CD4-positive, CD25-positive, alpha-beta regulatory T cell (primary cell): ENCODE results near the gene BUD31. TPM values are rescaled to one million over a fixed set of nuclear protein-coding genes. Genes with fewer than 3 reads are reported as not detected.
A peak's percentile ranks its signal among the peaks of the same experiment; 100 is the strongest.
"Not testable (repeated sequence)": the region's sequence is repeated elsewhere in the genome, so short reads cannot be mapped to it uniquely, and the experiment has no call there.

Experiments
- ATAC-seq, 2 donors: fragments of 150-1000 bp; cut with Tn5 transposase; one replicate each; pipeline ENCODE4 v1.10.0; 2021; ENCODE audit warnings: low read depth in 2 of 2, moderate number of reproducible peaks in 2 of 2, moderate library complexity in 1 of 2
- DNase-seq, 3 donors: peaks; one replicate each; pipeline versions ENCODE4 v3.0.0 to v3.0.0-alpha.2; 2012 to 2022; ENCODE audit warnings: mixed read lengths in 1 of 3
- H3K27ac ChIP-seq: one replicate; pipeline ENCODE4 v1.7.0; 2013; ENCODE audit warnings: mild to moderate bottlenecking, low read length; ENCODE audit not compliant: insufficient read depth, poor library complexity, severe bottlenecking
- H3K27me3 ChIP-seq: one replicate; pipeline ENCODE4 v1.7.0; 2013; ENCODE audit warnings: low read length; ENCODE audit not compliant: control insufficient read depth, insufficient read depth
- H3K36me3 ChIP-seq: one replicate; pipeline ENCODE4 v1.7.0; 2013; ENCODE audit warnings: mild to moderate bottlenecking, low read length, moderate library complexity; ENCODE audit not compliant: control insufficient read depth, insufficient read depth
- H3K4me1 ChIP-seq: 2 replicates; pipeline ENCODE4 v1.7.0; 2013; ENCODE audit warnings: mild to moderate bottlenecking, low read length; ENCODE audit not compliant: insufficient read depth, control insufficient read depth, poor library complexity, severe bottlenecking
- H3K4me3 ChIP-seq: one replicate; pipeline ENCODE4 v1.7.0; 2013; ENCODE audit warnings: low read depth, mild to moderate bottlenecking, low read length, moderate library complexity
- H3K9me3 ChIP-seq, 2 experiments: 1 replicate in 1 of 2; 2 replicates in 1 of 2; pipeline ENCODE4 v1.7.0; 2013; ENCODE audit warnings: low read length in 2 of 2, mild to moderate bottlenecking in 1 of 2, moderate library complexity in 1 of 2; ENCODE audit not compliant: control insufficient read depth in 2 of 2
- H3K27ac Mint-ChIP-seq, 3 donors: one replicate each; pipeline ENCODE4 v1.8.0; 2020 to 2022; ENCODE audit warnings: mild to moderate bottlenecking in 3 of 3, mixed read lengths in 3 of 3, moderate library complexity in 2 of 3
- H3K27me3 Mint-ChIP-seq: one replicate; pipeline ENCODE4 v1.8.0; 2022; ENCODE audit warnings: mild to moderate bottlenecking, mixed read lengths
- H3K36me3 Mint-ChIP-seq: one replicate; pipeline ENCODE4 v1.8.0; 2020; ENCODE audit warnings: mixed read lengths
- H3K4me1 Mint-ChIP-seq, 4 donors: one replicate each; pipeline ENCODE4 v1.8.0; 2020 to 2022; ENCODE audit warnings: mixed read lengths in 4 of 4, mild to moderate bottlenecking in 1 of 4
- H3K4me3 Mint-ChIP-seq, 4 donors: one replicate each; pipeline ENCODE4 v1.8.0; 2020 to 2022; ENCODE audit warnings: mild to moderate bottlenecking in 4 of 4, mixed read lengths in 4 of 4, moderate library complexity in 3 of 4
- H3K9me3 Mint-ChIP-seq, 7 donors: one replicate each; pipeline ENCODE4 v1.8.0; 2020 to 2022; ENCODE audit warnings: mixed read lengths in 7 of 7, mild to moderate bottlenecking in 3 of 7, moderate library complexity in 2 of 7
- polyA plus RNA-seq, 4 donors: library from polyadenylated mRNA; unstranded; fragments of 300-500 nt; fragmentation: Illumina TruSeq; gene quantifications; one replicate each; pipeline ENCODE4 v1.2.3, GENCODE V29; 2021
- total RNA-seq: library from RNA; stranded (reverse); gene quantifications from one replicate; pipeline ENCODE4 v1.2.3, GENCODE V29; 2022

The BUD31 gene
- total and polyA plus RNA-seq, 5 donors from 2014 or later, result 130 to 251 (median 199) TPM

GRCh38 chr7:99406557-99406956 is 2.2 kb upstream of the BUD31 start:
- Histone ChIP-seq H3K4me1 (peaks cover 37% of the 10 kb centered on the region), H3K36me3 (peaks cover 35% of the 10 kb centered on the region), H3K27ac (peak overlapping the region; percentile 95), H3K27me3 (no peaks in the 10 kb centered on the region), H3K4me3 (peak overlapping the region; percentile 89), H3K9me3 (no peaks in the 10 kb centered on the region)
- Mint-ChIP-seq H3K4me3 (peak overlapping the region; percentile 55 to 99 (median 98)), H3K4me1 (peaks cover 11 to 65% (median 42%) of the 10 kb centered on the region in 4 donors), H3K9me3 (no peaks in the 10 kb centered on the region), H3K27ac (peak overlapping the region in 2 of 3 donors; percentile 98 to 99), H3K27me3 (peaks cover 4% of the 10 kb centered on the region), H3K36me3 (peaks cover 22% of the 10 kb centered on the region)
- ATAC-seq (no peak), DNase-seq (no peak)

GRCh38 chr7:99407872-99408378 is 844 bp upstream of the BUD31 start:
- DNase-seq, result peak in 1 of 3 donors; percentile 32
- peaks cover 22% of the 10 kb centered on the region for H3K36me3 Mint-ChIP-seq
- Histone ChIP-seq H3K27me3 (no peaks in the 10 kb centered on the region), H3K4me3 (peak overlapping the region; percentile 89), H3K36me3 (peaks cover 44% of the 10 kb centered on the region), H3K9me3 (no peaks in the 10 kb centered on the region), H3K27ac (peak overlapping the region; percentile 95), H3K4me1 (peaks cover 37% of the 10 kb centered on the region)
- peak overlapping the region; percentile 98 to 99 (median 99) for H3K4me3 Mint-ChIP-seq
- H3K27me3 Mint-ChIP-seq, result peaks cover 7% of the 10 kb centered on the region
- no peak for ATAC-seq
- H3K9me3 Mint-ChIP-seq, result no peaks in the 10 kb centered on the region
- peak overlapping the region; percentile 98 to 100 (median 99) for H3K27ac Mint-ChIP-seq
- H3K4me1 Mint-ChIP-seq, result peaks cover 11 to 67% (median 42%) of the 10 kb centered on the region in 4 donors

- peak overlapping the region; percentile 98 to 100 (median 99) for H3K27ac Mint-ChIP-seq
- H3K27me3 Mint-ChIP-seq, result peaks cover 7% of the 10 kb centered on the region
- H3K27ac ChIP-seq, result peak overlapping the region; percentile 95
- peak overlapping the region; percentile 99 for H3K4me3 ChIP-seq
- peaks cover 37% of the 10 kb centered on the region for H3K4me1 ChIP-seq
- no peaks in the 10 kb centered on the region for H3K9me3 Mint-ChIP-seq
- ATAC-seq, result no peak
- H3K36me3 Mint-ChIP-seq, result peaks cover 16% of the 10 kb centered on the region
- H3K9me3 ChIP-seq, result no peaks in the 10 kb centered on the region
- no peaks in the 10 kb centered on the region for H3K27me3 ChIP-seq
- peaks cover 46% of the 10 kb centered on the region for H3K36me3 ChIP-seq
- H3K4me3 Mint-ChIP-seq, result peak overlapping the region; percentile 98 to 99 (median 99)
- DNase-seq, result peak in 1 of 3 donors; percentile 37
- H3K4me1 Mint-ChIP-seq, result peaks cover 14 to 57% (median 36%) of the 10 kb centered on the region in 4 donors
Observed at GRCh38 chr7:99409192-99409572, 413 bp downstream of the BUD31 start.

GRCh38 chr7:99409806-99410205 is 1.0 kb downstream of the BUD31 start:
- peaks cover 14 to 54% (median 32%) of the 10 kb centered on the region in 4 donors for H3K4me1 Mint-ChIP-seq
- ATAC-seq, result no peak
- Histone ChIP-seq H3K27ac (peak overlapping the region; percentile 95), H3K27me3 (no peaks in the 10 kb centered on the region), H3K36me3 (peaks cover 44% of the 10 kb centered on the region), H3K9me3 (no peaks in the 10 kb centered on the region), H3K4me1 (peaks cover 37% of the 10 kb centered on the region), H3K4me3 (peak overlapping the region; percentile 99)
- H3K4me3 Mint-ChIP-seq, result peak overlapping the region; percentile 98 to 99 (median 99)
- DNase-seq, result no peak
- peaks cover 17% of the 10 kb centered on the region for H3K36me3 Mint-ChIP-seq
- peaks cover 7% of the 10 kb centered on the region for H3K27me3 Mint-ChIP-seq
- peak overlapping the region; percentile 98 to 100 (median 99) for H3K27ac Mint-ChIP-seq
- no peaks in the 10 kb centered on the region for H3K9me3 Mint-ChIP-seq

GRCh38 chr7:99410635-99411034 is 1.9 kb downstream of the BUD31 start:
- Mint-ChIP-seq H3K4me3 (peak overlapping the region; percentile 98 to 99 (median 99)), H3K27me3 (peaks cover 7% of the 10 kb centered on the region), H3K27ac (peak overlapping the region; percentile 69 to 98 (median 96)), H3K36me3 (peaks cover 20% of the 10 kb centered on the region), H3K4me1 (peaks cover 14 to 48% (median 31%) of the 10 kb centered on the region in 4 donors), H3K9me3 (no peaks in the 10 kb centered on the region)
- peaks cover 37% of the 10 kb centered on the region for H3K4me1 ChIP-seq
- peaks cover 48% of the 10 kb centered on the region for H3K36me3 ChIP-seq
- ATAC-seq (no peak), DNase-seq (no peak)
- H3K27ac ChIP-seq, result no peak overlapping the region
- H3K4me3 ChIP-seq, result no peak overlapping the region
- no peaks in the 10 kb centered on the region for H3K27me3 ChIP-seq
- no peaks in the 10 kb centered on the region for H3K9me3 ChIP-seq

GRCh38 chr7:99415513-99416127 is 6.9 kb downstream of the BUD31 start:
- not testable (repeated sequence) for DNase-seq, H3K4me1 ChIP-seq, H3K9me3 Mint-ChIP-seq, H3K4me3 Mint-ChIP-seq, H3K4me3 ChIP-seq, H3K27me3 Mint-ChIP-seq, ATAC-seq, H3K27ac Mint-ChIP-seq, H3K27me3 ChIP-seq, H3K9me3 ChIP-seq, H3K27ac ChIP-seq
- H3K36me3 ChIP-seq, result peaks cover 91% of the 10 kb centered on the region
- H3K36me3 Mint-ChIP-seq, result peaks cover 38% of the 10 kb centered on the region
- H3K4me1 Mint-ChIP-seq, result peaks cover 0 to 12% (median 7%) of the 10 kb centered on the region in 4 donors

GRCh38 chr7:99418260-99418659 is 9.5 kb downstream of the BUD31 start:
- H3K36me3 Mint-ChIP-seq, result peaks cover 31% of the 10 kb centered on the region
- H3K9me3 Mint-ChIP-seq, result no peaks in the 10 kb centered on the region
- H3K9me3 ChIP-seq, result no peaks in the 10 kb centered on the region
- DNase-seq (no peak), ATAC-seq (no peak)
- no peaks in the 10 kb centered on the region for H3K4me1 ChIP-seq
- no peak overlapping the region for H3K27ac ChIP-seq
- no peaks in the 10 kb centered on the region for H3K27me3 Mint-ChIP-seq
- H3K4me3 Mint-ChIP-seq, result no peak overlapping the region
- no peak overlapping the region for H3K27ac Mint-ChIP-seq
- H3K4me1 Mint-ChIP-seq, result peaks cover 0 to 6% (median under 1%) of the 10 kb centered on the region in 4 donors
- no peak overlapping the region for H3K4me3 ChIP-seq
- H3K27me3 ChIP-seq, result no peaks in the 10 kb centered on the region
- peaks cover 70% of the 10 kb centered on the region for H3K36me3 ChIP-seq
